Measurements from ENCODE around the gene RWDD3. TPM values are rescaled to one million over a fixed set of nuclear protein-coding genes. Genes with fewer than 3 reads are reported as not detected.

RWDD3 gene
- total RNA-seq, 2 donors from 2014 or later, result 8.0 to 9.2 TPM

DNA sequence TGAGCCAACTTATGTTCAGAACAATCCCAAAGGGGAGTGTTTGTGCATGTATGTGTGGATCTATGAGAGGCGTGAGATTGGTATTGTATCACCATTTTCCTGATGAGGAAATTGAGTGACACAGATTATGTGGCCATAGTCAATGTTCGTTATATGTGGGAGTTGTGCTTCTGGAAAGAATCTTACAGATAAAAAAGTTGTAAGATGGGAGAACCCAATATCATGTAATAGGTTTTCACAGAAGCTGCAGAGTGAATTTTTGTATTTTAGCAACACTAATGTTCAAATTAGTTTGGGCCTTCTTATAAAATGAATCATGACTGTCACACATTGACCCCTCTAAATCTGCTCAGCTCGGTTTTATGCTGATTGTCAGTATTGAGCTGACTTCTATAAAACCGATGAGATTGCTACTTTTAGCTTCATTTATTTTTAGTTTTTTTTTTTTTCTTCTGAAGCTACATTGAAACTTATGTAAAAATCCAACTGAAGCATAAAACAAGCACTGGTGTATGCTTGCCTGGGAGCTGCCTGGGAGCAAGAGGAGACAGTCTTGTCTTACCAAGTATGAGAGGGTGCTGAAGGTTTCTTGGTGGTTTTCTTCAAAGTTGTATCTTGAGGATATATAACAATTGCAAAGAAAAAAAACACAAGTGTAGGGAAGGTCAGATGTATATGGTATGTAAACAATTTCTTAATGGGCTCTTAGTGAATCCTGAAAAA, 4.1 kb downstream of the RWDD3 start:
- DNase-seq (ENCODE audit: low spot score), result no peak
- TF ChIP-seq, protein P1, sequence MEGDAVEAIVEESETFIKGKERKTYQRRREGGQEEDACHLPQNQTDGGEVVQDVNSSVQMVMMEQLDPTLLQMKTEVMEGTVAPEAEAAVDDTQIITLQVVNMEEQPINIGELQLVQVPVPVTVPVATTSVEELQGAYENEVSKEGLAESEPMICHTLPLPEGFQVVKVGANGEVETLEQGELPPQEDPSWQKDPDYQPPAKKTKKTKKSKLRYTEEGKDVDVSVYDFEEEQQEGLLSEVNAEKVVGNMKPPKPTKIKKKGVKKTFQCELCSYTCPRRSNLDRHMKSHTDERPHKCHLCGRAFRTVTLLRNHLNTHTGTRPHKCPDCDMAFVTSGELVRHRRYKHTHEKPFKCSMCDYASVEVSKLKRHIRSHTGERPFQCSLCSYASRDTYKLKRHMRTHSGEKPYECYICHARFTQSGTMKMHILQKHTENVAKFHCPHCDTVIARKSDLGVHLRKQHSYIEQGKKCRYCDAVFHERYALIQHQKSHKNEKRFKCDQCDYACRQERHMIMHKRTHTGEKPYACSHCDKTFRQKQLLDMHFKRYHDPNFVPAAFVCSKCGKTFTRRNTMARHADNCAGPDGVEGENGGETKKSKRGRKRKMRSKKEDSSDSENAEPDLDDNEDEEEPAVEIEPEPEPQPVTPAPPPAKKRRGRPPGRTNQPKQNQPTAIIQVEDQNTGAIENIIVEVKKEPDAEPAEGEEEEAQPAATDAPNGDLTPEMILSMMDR (IDR thresholded peaks at IDR 0.05), result no peak
- H3K36me3 ChIP-seq, result peaks cover 17% of the 10 kb centered on the region
- H3K4me1 ChIP-seq, result peaks cover 0 to 29% of the 10 kb centered on the region in 2 donors
- peaks cover 0 to 8% of the 10 kb centered on the region in 2 donors for H3K9me3 ChIP-seq
- no peaks in the 10 kb centered on the region for H3K27me3 ChIP-seq
- H3K4me3 ChIP-seq, result no peak overlapping the region
- no peak overlapping the region for H3K27ac ChIP-seq

GRCh38 chr1:95245029-95245428, 11.0 kb downstream of the RWDD3 start:
- Histone ChIP-seq H3K4me3 (no peak overlapping the region), H3K36me3 (peaks cover 27% of the 10 kb centered on the region), H3K9me3 (peaks cover 0 to 8% of the 10 kb centered on the region in 2 donors), H3K4me1 (peaks cover 0 to 4% of the 10 kb centered on the region in 2 donors), H3K27ac (peak overlapping the region in 1 of 2 donors; percentile 18), H3K27me3 (no peaks in the 10 kb centered on the region)
- no peak for DNase-seq (ENCODE audit: low spot score)
- TF ChIP-seq, protein P1 (IDR thresholded peaks at IDR 0.05), result no peak

DNA sequence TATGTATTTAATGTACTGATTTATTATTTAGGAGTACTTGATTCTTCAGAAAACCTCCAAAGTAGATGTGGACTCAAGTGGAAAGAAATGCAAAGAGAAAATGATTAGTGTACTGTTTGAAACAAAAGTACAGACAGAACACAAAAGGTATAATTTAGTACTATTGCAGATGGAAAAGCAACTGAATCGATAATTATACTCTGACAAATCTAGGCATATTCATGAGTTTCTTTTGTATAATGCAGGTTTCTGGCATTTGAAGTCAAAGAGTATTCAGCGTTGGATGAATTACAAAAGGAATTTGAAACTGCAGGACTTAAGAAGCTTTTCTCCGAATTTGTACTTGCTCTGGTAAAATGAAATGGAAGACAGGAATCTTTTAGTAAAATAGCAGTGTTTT, 12.5 kb downstream of the RWDD3 start:
- Histone ChIP-seq H3K9me3 (peaks cover 0 to 8% of the 10 kb centered on the region in 2 donors), H3K27ac (peak overlapping the region in 1 of 2 donors; percentile 30), H3K27me3 (no peaks in the 10 kb centered on the region), H3K4me1 (peaks cover 0 to 4% of the 10 kb centered on the region in 2 donors), H3K4me3 (no peak overlapping the region), H3K36me3 (peaks cover 16% of the 10 kb centered on the region)
- TF ChIP-seq, protein P1 (IDR thresholded peaks at IDR 0.05), result no peak
- DNase-seq (ENCODE audit: low spot score), result no peak

DNA sequence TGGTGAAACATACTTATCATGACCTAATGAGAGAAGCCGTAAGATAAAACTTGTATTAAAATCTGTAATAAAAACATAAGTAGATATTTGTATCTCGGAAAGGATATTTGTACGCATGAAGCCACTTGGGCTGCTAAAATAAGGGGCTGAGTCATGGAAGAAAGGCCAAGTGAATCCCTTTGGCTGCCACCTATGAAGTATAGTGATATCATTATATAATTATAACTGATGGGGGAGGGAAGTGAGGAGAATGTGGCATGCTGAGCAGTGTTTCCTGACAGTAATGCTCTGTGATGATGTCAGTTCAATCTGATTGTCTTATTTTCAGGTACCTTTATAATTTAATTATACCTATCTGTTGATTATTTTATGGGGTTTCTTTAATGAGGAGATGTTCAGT, 13.6 kb downstream of the RWDD3 start:
- peaks cover 10% of the 10 kb centered on the region for H3K36me3 ChIP-seq
- H3K4me1 ChIP-seq, result peaks cover 0 to 4% of the 10 kb centered on the region in 2 donors
- TF ChIP-seq, protein P1 (IDR thresholded peaks at IDR 0.05), result no peak
- H3K4me3 ChIP-seq, result no peak overlapping the region
- DNase-seq (ENCODE audit: low spot score), result no peak
- peak overlapping the region; percentile 22 to 79 for H3K27ac ChIP-seq
- H3K27me3 ChIP-seq, result no peaks in the 10 kb centered on the region
- peaks cover 0 to under 1% of the 10 kb centered on the region in 2 donors for H3K9me3 ChIP-seq

DNA sequence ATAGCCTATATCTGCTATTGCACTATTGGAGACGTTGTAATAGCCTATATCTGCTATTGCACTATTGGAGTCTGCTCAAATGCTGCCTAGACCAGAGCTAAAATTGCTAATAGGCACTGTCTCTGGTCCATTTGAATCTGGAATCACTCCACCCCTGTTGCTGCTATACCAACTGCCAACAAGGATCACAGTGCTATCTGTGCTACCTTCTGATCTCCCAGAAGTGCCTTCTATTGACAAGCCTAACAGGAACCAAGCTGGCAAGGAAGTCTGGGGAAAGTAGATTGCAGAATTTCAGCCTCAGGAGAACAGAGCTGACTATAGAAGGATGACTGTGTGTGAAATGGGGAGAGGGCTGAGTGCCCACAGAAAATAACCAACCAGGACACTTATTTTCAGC, 15.9 kb downstream of the RWDD3 start:
- Histone ChIP-seq H3K4me3 (no peak overlapping the region), H3K9me3 (no peaks in the 10 kb centered on the region), H3K27ac (peak overlapping the region in 1 of 2 donors; percentile 79), H3K4me1 (no peaks in the 10 kb centered on the region), H3K27me3 (no peaks in the 10 kb centered on the region), H3K36me3 (peaks cover 10% of the 10 kb centered on the region)
- DNase-seq (ENCODE audit: low spot score), result no peak
- TF ChIP-seq, protein P1 (IDR thresholded peaks at IDR 0.05), result no peak
